ENCODE results near the gene LSM7.
"Not testable (repeated sequence)": the region's sequence is repeated elsewhere in the genome, so short reads cannot be mapped to it uniquely, and the experiment has no call there.

LSM7 gene

DNA sequence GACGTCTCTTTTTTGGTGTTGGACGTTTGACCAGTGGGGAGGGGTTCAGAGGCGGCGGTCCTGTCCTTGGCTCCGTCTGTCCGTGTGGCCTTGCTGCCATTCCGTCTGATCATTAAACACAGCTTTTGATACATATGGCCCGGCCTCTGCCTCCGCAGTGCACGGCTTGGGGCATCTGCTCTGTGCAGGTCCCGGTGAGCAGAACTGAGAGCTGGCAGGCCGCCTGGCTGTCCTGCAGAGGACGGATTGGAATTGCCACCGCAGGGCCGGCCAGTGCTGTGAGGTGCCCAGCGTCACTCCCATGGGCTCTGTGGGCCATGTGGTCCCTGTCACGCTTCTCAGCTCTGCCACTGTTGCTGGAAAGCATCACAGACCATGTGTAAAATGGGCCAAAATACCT lies 26.3 kb upstream of the LSM7 start:
- DNase-seq = no peak

DNA sequence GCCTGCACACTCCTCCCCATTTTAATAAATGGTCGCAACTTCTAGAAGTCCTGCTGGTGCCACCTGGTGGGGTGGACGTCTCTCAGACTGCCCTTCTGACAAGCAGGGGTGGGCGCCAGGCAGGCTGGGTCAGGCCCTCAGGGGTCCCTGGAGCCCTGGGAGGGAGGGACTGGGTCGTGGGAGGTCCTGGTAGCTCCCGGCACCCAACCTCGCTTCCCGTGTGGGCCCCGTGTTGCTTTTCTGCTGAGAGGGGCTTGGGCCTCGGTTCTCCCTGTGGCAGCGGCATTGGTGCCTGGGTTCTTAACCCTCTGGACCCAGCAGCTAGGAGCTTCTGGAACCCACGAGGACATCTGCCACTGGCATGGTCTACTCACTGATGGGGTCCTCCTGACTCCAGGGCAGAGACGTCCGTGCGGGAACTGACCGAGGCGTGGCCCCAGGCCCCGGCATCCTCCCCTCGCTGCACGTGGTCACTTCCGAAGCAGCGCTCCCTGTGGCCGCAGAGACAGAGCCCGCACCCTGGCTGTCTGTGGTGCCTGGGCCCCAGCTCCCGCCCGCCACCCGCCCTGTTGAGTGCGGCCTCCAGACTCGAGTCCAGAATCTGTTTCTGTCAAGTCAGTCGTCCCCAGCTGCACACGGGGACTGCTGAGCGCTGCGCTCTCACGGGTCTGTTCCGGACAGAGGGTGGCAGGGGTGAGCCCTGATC lies 25.7 kb upstream of the LSM7 start:
- no peak for DNase-seq

DNA sequence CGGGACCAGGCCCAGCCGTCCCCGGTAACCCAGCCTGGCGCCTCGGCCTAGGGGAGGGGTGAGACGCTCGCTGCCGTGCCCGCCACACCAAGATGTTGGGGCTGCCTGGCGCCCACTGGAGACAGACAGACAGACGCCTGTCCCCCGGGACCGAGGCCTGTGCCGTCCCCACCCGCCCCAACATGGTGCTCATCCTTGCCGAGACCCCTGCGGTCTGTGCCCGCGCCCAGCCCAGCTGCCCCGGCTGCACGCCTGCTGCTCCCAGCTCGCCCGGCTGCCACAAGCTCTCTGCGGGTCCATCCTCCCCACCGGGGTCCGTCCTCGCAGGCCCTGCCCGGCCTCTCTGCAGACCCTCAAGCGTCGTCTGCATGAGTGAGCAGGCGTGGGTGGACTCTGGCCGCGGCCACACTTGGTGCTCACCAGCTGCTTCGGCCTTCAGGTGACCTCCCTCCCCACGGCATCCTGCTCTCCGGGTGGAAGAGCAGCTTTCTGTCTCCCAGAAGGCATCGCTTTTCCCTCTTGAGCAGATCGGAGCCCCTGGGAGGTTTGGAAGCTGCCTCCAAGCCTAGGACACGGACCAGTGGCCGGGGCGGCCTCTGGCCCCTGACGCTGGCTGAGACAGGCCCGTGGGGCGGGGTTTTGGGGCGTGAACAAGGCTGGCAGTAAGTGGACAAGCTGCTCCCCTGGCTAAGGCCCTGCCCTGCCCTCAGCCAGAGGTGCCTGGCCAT lies 24.9 kb upstream of the LSM7 start:
- DNase-seq = no peak

DNA sequence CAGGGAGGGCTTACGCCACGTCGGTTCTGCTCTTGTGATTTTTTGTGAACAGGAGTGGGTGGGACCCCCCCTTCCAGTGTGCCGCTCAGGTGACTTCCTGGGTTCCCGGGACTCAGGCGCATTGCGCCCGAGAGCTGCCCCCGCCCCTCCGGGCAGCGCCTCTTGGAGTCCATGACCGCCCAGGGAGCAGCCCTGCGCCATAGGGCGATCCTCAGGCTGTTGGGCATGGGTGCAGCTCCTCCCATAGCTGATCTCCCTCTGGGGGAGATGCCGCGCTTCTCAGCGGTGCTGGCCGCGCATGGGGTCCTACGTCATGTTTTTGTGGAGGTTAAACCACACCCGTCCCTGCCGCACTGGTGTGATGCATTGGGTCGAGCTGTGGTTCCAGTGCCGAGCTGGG lies 23.7 kb upstream of the LSM7 start:
- no peak for DNase-seq

DNA sequence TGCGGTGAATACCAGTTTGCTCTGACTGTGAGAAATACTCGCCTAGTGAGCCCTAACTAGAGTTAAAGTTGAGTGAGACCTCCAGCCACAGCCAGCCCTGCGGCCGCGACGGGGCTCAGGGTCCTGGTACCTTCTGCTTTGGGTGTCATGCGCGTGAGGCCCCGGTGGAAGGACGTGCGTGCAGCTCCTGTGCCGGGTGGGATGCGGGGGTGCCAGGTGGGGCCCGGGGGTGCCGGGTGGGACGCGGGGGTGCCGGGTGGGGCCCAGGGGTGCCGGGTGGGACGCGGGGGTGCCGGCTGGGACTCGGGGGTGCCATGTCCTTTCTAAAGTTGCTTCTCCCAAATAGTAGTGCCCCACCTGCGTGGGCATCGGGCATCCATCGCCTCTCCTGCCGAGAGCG lies 23.2 kb upstream of the LSM7 start:
- no peak for DNase-seq

DNA sequence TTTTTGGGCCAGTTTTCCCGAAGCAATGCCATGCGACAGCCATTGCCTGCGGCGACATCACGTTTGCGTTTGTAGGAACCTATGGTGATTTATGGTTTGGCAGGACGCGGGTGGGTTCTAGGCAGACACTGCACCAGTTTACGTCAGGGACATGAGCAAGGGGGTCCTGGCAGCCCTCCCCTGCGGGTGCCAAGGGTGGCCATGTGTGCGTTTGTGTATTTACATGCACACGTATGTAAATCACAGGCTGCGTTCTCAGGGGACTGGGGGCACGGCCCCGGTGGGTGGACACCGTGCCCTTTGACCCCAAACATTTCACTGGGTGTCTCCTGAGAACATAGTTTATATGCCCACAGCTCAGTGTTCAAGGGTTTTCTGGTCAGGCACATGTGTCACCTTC lies 22.3 kb upstream of the LSM7 start:
- no peak for DNase-seq

DNA sequence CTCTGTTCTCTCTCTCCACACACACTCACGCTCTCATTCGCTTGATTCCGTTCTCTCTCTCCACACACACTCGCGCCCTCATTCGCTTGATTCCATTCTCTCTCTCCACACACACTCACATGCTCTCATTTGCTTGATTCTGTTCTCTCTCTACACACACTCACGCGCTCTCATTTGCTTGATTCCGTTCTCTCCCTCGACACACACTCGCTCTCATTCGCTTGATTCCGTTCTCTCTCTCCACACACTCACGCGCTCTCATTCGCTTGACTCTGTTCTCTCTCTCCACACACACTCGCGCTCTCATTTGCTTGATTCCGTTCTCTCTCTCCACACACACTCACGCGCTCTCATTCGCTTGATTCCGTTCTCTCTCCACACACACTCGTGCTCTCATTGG lies 21.4 kb upstream of the LSM7 start:
- not testable (repeated sequence) for DNase-seq

DNA sequence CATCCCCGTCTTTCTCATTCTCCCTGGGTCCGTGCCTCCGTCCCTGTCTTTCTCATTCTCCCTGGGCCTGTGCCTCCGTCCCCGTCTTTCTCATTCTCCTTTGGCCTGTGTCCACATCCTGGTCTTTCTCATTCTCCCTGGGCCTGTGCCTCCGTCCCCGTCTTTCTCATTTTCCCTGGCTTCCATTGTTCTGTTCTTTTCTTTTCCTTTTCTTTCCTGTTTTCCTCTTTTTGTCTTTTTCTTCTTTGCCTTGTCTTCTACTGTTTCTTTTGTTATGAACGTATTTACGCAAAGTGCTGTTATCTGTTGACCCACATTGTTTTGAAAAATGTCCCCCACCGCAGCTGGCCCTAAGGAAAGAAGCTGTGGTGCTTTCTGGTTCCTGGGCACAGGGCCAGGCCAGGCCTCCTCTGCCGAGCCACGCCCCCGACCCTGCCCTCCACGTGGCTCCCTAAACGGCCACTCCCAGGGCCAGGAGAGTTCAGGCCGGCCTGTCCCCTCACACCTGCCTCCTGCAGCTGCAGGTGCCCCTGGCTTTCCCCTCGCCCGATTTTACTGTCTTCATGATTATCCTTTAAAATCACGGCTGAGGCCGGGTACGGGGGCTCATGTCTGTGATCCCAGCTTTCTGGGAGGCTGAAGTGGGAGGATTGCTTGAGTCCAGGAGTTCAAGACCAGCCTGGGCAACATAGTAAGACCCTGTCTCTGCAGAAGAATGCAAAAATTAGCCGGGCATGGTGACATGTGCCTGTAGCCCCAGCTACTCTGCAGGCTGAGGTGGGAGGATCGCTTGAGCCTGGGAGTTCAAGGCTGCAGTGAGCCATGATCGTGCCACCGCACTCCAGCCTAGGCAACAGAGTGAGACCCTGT lies 17.6 kb upstream of the LSM7 start:
- DNase-seq = no peak

DNA sequence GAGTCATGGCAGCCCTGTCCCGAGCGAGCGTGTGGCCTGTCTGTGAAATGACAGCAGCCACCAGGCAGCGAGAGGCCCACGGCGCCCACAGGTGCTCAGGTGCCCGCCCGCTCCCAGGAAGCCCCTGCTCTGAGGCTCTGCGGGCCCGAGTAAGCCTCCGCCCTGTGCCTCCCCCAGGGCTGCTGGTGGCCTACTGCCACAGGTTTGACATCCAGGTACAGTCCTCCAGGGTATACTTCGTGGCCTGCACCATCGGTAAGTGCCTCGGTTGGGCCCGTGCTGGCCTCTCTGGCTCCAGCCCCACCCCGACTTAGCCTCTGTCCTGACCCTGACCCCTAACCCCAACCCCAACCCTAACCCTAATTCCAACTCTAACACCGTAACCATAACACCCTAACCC lies 16.7 kb upstream of the LSM7 start:
- no peak for DNase-seq

DNA sequence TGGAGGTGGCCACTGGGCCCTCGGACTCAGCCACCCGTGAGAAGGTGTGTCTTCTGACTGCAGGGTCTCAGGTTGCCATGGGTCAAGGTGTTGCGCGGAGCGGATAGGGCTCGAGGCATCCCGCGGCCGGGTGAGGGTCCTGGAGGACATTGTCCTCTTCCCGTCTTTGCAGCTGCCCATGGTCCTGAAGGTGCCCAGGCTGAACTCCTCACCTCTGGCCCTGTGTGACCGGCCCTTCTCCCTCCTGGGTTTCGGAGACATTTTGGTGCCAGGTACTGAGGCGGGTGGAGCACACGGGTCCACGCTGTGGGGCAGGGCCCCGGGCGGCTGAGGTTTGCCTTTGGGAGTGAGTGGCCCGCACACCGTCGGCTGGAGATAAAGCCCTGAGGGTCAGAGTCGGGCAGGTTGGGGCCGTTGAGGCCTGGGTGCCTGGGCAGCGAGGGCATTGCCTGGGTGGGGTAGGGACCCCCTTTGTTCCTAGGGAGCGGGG lies 16.0 kb upstream of the LSM7 start:
- DNase-seq = no peak

DNA sequence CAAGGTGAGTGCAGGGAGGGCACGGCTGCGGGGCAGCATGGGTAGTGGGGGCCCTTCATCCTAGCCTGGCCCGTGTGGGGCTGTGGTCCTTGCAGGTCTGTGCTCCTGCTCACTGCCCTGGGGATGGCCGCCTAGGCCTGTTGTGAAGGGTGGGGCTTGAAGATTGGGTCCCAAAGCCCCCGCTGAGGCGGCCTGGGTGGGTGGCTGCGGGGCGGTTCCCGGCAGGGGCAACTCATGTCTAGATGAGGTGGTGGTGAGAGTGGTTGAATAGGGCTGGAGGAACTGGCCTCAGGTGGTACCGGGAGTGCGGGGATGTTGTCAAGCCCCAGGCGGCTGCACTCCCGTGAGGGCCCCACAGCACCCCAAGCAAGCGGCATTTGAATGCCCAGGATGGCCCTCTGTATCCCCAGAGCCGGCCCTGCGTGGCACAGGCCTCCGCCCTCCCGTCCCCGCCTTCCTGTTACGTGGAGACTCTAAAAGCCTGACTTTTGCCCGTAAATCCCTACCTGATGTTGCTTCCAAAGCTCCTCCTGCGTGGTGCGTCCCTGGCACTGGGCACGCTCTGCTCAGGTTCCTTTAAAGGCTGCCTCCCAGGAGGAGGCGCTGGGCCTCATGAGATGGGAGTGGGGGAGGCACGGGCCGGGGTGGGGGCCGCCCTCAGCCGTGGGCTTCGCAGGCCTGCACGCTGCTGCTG lies 15.1 kb upstream of the LSM7 start:
- DNase-seq = no peak

DNA sequence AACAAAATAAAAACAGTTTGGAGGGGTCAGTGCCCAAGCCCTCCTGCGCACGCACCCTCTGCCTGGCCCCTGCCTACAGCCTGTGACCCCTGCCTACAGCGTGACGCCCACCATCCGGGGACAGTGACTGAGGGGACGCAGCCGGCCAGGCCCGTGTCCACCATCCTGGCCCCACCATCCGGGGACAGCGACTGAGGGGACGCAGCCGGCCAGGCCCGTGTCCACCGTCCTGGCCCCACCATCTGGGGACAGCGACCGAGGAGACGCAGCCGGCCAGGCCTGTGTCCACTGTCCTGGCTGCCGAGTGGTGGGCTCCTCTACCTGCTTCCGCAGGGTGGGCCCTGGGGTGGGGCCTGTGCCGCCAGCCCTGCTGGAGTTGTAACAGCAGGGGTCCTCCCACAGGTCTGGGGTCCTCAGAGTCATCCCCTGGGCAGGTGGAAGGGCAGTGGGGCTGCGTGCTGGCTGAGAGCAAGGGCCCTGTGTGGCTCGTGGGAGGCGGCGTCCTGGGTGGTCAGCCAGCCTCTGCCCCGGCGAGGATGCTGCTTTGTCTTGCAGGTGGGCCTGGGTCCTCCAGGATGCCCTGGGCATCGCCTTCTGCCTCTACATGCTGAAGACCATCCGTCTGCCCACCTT lies 14.4 kb upstream of the LSM7 start:
- DNase-seq = no peak

DNA sequence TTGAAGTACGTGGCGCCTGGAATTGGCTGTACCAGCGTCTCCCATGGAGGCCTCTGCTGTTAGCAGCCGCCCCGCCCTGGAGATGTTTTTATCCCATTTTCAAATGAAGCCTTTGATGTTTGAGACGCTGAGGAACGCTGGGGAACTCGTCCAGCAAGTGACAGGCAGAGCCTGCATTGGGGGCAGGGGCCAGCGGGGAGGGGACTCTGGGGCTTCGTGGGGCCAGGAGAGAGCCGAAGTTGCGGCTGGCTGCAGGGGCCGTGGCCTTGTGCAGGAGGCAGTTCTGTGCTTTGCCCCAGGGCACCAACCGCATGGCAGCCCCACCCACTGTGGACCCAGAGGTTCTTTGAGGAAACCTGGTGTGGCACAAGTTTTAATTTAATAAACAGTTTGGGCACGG lies 13.6 kb upstream of the LSM7 start:
- no peak for DNase-seq

DNA sequence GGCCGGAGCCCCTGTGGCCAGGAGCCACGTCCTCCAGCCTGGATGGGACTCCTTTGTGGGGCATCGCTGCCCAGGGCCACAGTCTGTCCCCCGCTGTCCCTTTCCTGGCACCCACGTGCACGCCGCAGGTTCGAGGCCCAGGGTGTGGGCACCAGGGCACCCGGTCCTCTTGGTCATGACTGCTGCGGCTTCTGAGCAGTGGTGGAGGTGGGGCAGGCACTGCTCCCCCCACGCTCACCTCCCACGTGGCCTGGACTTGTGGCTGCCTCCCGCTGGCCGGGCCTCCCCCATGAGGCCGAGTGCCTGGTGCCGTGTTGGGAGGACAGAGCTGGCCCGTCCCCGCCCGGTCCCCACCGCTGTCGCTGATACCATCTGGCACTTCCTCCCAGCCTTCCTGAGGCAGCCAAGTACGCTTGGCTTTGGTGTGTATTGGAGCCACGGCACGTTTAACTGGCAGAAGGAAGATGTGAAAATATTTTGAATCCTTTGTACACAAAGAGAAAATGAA lies 12.9 kb upstream of the LSM7 start:
- DNase-seq = no peak

DNA sequence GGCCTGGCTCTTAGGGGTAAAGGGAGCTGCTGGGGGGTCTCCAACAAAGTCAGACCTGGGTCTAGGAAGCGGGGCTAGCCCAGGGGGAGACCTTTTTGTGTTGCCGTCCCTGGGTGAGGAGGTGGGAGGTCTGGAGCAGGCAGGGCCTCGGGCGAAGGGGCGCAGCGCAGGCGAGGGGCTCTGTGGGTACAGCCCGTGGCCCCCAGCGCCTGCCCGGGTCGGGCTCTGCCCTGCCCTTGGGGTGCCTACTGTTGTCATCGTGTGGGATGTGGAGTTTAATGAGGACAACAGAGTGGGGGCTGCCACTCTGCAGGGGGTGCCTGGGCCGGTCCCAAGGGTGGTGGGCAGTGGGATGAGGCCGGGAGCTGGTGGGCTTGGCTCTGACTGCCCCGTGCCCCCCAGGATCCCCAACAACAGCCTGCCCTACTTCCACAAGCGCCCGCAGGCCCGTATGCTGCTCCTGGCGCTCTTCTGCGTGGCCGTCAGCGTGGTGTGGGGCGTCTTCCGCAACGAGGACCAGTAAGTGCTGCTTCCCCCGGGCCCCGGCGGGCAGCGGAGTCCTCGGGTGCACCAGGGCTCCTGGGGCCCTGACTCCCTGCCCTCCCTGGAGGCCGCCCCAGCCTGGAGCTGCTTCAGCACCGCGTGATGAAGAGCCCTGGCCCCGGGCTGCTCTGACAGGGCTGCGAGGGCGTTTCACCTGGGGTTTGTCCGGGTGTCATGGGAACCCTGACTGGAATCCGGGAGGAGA lies 12.3 kb upstream of the LSM7 start:
- no peak for DNase-seq

DNA sequence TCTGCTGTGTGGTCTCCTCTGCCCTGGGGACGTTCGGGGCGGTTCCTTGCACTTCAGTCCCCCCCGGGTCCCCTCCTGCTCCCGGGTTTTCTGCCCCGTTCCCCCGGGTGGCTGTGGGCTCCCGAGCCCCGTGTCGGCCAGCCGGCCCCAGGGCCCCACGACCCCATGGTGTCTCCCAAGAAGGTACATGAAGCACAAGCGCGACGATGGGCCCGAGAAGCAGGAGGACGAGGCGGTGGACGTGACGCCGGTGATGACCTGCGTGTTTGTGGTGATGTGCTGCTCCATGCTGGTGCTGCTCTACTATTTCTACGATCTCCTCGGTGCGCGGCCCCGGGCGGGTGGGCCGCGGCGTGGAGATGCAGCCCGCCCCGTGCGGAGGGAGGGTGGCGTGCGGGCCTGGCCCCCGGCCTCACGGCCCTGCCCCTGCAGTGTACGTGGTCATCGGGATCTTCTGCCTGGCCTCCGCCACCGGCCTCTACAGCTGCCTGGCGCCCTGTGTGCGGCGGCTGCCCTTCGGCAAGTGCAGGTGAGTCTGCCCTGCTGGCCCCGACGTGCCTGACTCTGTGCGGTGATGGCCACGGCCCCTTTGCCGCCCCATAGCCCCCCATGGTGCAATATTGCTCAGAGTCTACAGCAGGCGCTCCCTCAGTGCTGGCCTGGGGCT lies 11.4 kb upstream of the LSM7 start:
- no peak for DNase-seq

DNA sequence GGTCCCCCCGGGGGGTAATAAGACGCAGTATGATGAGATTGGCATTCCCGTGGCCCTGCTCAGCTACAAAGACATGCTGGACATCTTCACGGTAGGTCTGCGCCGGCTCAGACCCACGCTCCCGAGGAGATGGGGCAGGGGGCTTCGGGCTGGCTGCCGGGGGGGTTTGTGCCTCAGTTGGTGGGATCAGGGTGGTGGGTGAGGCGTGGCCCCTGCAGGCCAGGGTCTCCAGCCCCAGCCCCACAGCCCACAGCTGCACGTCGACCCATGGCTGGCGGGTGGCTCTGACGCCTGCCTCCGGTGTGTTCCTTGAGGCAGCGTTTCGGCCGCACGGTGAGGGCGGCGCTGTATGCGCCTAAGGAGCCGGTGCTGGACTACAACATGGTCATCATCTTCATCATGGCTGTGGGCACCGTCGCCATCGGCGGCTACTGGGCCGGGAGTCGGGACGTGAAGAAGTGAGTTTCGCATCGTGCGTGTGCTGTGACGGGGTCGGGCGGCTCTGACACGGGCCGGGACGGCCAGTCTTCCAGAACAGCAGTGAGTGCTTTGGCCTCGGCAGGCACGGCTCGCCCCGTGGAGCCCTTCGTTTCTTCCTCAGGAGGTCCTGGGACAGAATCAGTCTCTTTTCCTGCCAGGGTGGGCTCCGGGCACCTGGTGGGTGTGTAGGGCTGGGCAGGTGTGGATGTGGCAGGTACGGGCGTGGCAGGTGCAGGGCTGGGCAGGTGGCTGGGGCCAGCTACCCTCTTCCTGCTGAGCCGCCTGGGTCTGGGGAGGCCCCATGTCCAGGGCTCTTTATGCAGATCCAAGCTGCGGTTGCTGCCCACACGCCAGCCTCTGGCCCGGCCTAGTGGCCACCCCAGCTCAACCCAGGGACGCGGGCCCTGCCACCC lies 10.6 kb upstream of the LSM7 start:
- DNase-seq = no peak

DNA sequence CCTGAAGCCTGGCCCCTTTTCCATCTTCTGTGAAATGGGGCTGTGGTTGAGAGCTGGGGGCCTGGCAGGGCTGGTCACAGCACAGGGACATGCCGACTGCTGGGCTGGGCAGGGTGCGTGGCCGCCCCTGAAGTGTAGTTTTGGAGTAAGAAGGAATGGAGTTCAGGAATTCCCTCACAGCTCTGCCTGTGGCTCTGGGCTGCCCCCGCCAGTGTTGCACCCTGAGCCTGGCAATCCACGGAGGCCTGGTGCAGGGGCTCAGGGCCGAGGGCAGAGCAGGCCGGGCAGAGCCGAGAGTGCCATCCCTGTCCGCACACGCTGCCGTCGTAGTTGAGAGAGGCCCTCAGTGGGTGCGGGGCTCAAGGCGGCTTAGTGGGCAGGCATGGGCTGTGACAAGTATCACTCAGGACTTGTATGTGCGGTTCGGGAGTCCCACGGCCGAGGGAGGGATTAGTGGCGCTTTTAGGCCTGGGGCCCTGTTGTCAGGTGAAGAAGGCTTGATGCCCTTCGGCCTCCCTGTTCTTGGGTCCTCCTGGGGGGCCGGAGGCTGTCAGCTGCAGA lies 9.7 kb upstream of the LSM7 start:
- DNase-seq = no peak

DNA sequence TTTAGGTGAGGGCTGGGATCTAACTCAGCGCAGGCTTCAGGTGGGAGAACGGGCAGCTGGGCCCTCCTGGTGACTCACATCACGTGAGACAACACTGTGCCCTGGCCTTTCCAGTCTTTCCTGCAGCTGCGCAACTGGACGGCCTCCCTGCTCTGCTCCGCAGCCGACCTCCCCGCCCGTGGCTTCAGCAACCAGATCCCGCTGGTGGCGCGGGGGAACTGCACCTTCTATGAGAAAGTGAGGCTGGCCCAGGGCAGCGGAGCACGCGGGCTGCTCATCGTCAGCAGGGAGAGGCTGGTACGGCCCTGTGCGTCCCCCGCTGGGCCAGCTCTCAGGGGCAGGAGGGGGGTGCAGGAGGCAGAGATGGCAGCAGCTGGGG lies 8.9 kb upstream of the LSM7 start:
- DNase-seq = no peak

Measured in NCI-H526 treated with DMSO at 0.1 percent for 48 hours (cell line).